CD14-positive monocyte (primary cell): Measurements from ENCODE around the gene RNU6-9. TPM values are rescaled to one million over a fixed set of nuclear protein-coding genes. Genes with fewer than 3 reads are reported as not detected.
A peak's percentile ranks its signal among the peaks of the same experiment; 100 is the strongest.

Source experiments
- DNase-seq, 3 donors: peaks; one replicate each; pipeline ENCODE4 v3.0.0-alpha.2; 2011 to 2022
- H2AFZ ChIP-seq: 2 replicates; pipeline ENCODE4 v1.6.0; 2012; ENCODE audit warnings: mild to moderate bottlenecking, low read depth, low read length, inconsistent platforms; ENCODE audit not compliant: insufficient read depth, poor library complexity, severe bottlenecking
- H3K27ac ChIP-seq, 2 donors: 1 replicate in 1 of 2; 2 replicates in 1 of 2; pipeline ENCODE4 v1.5.1; 2012 to 2013; ENCODE audit warnings: low read length in 2 of 2, control low read depth in 1 of 2, inconsistent platforms in 1 of 2, low read depth in 1 of 2, mild to moderate bottlenecking in 1 of 2
- H3K27me3 ChIP-seq, 2 donors: one replicate each; pipeline versions ENCODE4 v1.6.0 to v1.6.1; 2011 to 2013; ENCODE audit warnings: low read length in 2 of 2; ENCODE audit not compliant: control insufficient read depth in 2 of 2, insufficient read depth in 2 of 2
- H3K36me3 ChIP-seq, 2 donors: replicated peaks in 1 of 2; 1 replicate in 1 of 2; 2 replicates in 1 of 2; pipeline versions ENCODE4 v1.5.1 to v1.6.1; 2012 to 2013; ENCODE audit warnings: low read length in 2 of 2, control low read depth in 1 of 2, inconsistent platforms in 1 of 2, mild to moderate bottlenecking in 1 of 2; ENCODE audit not compliant: insufficient read depth in 2 of 2, control insufficient read depth in 1 of 2
- H3K4me1 ChIP-seq, 2 donors: 1 replicate in 1 of 2; 2 replicates in 1 of 2; pipeline versions ENCODE4 v1.5.1 to v1.6.1; 2012 to 2013; ENCODE audit warnings: low read length in 2 of 2, control low read depth in 1 of 2, inconsistent platforms in 1 of 2, mild to moderate bottlenecking in 1 of 2, moderate library complexity in 1 of 2; ENCODE audit not compliant: insufficient read depth in 2 of 2, control insufficient read depth in 1 of 2
- H3K4me2 ChIP-seq: replicated peaks from 2 replicates; pipeline ENCODE3; 2012; ENCODE audit warnings: low read length, moderate library complexity, mild to moderate bottlenecking; ENCODE audit not compliant: poor library complexity, severe bottlenecking; ENCODE audit errors: extremely low read depth
- H3K4me3 ChIP-seq, 3 experiments: fragments of 200-600 bp in 1 of 3; sonication (generic) in 1 of 3; replicated peaks in 1 of 3; 1 replicate in 2 of 3; 2 replicates in 1 of 3; pipeline ENCODE4 v1.5.1; 2011 to 2013; ENCODE audit warnings: low read length in 3 of 3, mild to moderate bottlenecking in 3 of 3, control low read depth in 2 of 3, low read depth in 2 of 3, inconsistent platforms in 1 of 3, moderate library complexity in 1 of 3
- H3K79me2 ChIP-seq: 2 replicates; pipeline ENCODE4 v1.6.0; 2012; ENCODE audit warnings: mild to moderate bottlenecking, control low read depth, inconsistent platforms, low read length, moderate library complexity; ENCODE audit not compliant: insufficient read depth
- H3K9ac ChIP-seq: 2 replicates; pipeline ENCODE4 v1.6.0; 2017; ENCODE audit warnings: low read length, mild to moderate bottlenecking; ENCODE audit not compliant: insufficient read depth, poor library complexity, severe bottlenecking
- H3K9me3 ChIP-seq, 2 donors: replicated peaks in 1 of 2; 1 replicate in 1 of 2; 2 replicates in 1 of 2; pipeline versions ENCODE4 v1.5.1 to v1.6.1; 2012 to 2013; ENCODE audit warnings: low read length in 2 of 2, control low read depth in 1 of 2; ENCODE audit not compliant: control insufficient read depth in 1 of 2, insufficient read depth in 1 of 2
- H4K20me1 ChIP-seq: 2 replicates; pipeline ENCODE4 v1.6.0; 2012; ENCODE audit warnings: mild to moderate bottlenecking, low read length, control low read depth, moderate library complexity; ENCODE audit not compliant: insufficient read depth
- H3K27ac Mint-ChIP-seq, 7 donors: one replicate each; pipeline ENCODE4 v1.8.0; 2020; ENCODE audit warnings: mild to moderate bottlenecking in 7 of 7, mixed read lengths in 7 of 7, moderate library complexity in 6 of 7, inconsistent platforms in 2 of 7
- H3K27me3 Mint-ChIP-seq, 3 donors: one replicate each; pipeline ENCODE4 v1.8.0; 2021 to 2022; ENCODE audit warnings: low read depth in 3 of 3, mild to moderate bottlenecking in 3 of 3, mixed read lengths in 3 of 3, moderate library complexity in 3 of 3, inconsistent platforms in 1 of 3
- H3K36me3 Mint-ChIP-seq, 2 donors: one replicate each; pipeline ENCODE4 v1.8.0; 2020; ENCODE audit warnings: mixed read lengths in 2 of 2, inconsistent platforms in 1 of 2, mild to moderate bottlenecking in 1 of 2
- H3K4me1 Mint-ChIP-seq: one replicate; pipeline ENCODE4 v1.8.0; 2020; ENCODE audit warnings: mild to moderate bottlenecking, mixed read lengths
- H3K4me3 Mint-ChIP-seq, 2 donors: one replicate each; pipeline ENCODE4 v1.8.0; 2020; ENCODE audit warnings: mild to moderate bottlenecking in 2 of 2, mixed read lengths in 2 of 2, moderate library complexity in 1 of 2
- H3K9me3 Mint-ChIP-seq, 7 donors: one replicate each; pipeline ENCODE4 v1.8.0; 2020 to 2022; ENCODE audit warnings: mixed read lengths in 7 of 7, mild to moderate bottlenecking in 6 of 7, moderate library complexity in 6 of 7, inconsistent platforms in 2 of 7
- WGBS: methylation state at CpG from one replicate; pipeline ENCODE4 v1.1.5; 2013; ENCODE audit warnings: missing lambda C conversion rate; ENCODE audit not compliant: insufficient coverage; 5-methylcytosine and 5-hydroxymethylcytosine counted together
- intact Hi-C, 2 donors: fragments of 100-400 bp; cut with micrococcal nuclease; formaldehyde crosslinking; loops; one replicate each; pipeline versions ENCODE4 v1.15.0 to v1.15.1; 2023
- polyA plus RNA-seq, 3 donors: library from polyadenylated mRNA; depleted of rRNA in 1 of 3; unstranded in 2 of 3; stranded (reverse) in 1 of 3; fragments of 300-500 nt in 2 of 3; fragments of >200 nt in 1 of 3; fragmentation: Illumina TruSeq in 2 of 3; gene quantifications; 1 replicate in 2 of 3; 2 replicates in 1 of 3; pipeline ENCODE4 v1.2.3, GENCODE V29; 2012 to 2021
- TF ChIP-seq, protein P1 (sequence below): fragments of 200-600 bp; IDR thresholded peaks from one replicate; pipeline ENCODE4 v1.8.0; 2022; ENCODE audit warnings: antibody characterized with exemption, mild to moderate bottlenecking

The RNU6-9 gene
- polyA plus RNA-seq, 3 donors = not detected

DNA sequence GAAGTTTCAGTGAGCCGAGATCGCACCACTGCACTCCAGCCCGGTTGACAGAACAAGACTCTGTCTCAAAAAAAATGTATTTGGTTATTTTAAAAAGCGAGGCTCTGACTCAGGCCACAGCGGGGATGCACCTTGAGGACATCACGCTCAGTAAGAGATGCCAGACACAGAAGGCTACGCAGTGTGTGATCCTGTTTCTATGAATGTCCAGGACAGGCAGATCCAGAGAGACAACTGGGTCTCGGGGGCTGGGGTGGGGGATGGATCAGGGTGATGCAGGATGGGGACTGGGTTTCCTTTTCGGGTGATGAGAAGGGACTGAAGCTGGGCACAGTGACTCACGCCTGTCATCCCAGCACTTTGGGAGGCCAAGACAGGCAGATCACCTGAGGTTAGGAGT, 5.7 kb upstream of the RNU6-9 start:
- no peak overlapping the region for H3K9ac ChIP-seq
- peaks cover 13% of the 10 kb centered on the region for H3K79me2 ChIP-seq
- no peak overlapping the region for H2AFZ ChIP-seq
- no peak for DNase-seq
- H3K4me2 ChIP-seq = no peak overlapping the region
- Mint-ChIP-seq H3K4me1 (peaks cover 11% of the 10 kb centered on the region), H3K27ac (peak overlapping the region in 1 of 7 donors; percentile 40), H3K36me3 (peaks cover 38 to 82% of the 10 kb centered on the region in 2 donors), H3K4me3 (no peak overlapping the region), H3K27me3 (no peaks in the 10 kb centered on the region), H3K9me3 (peaks cover 0 to 2% (median 0%) of the 10 kb centered on the region in 7 donors)
- peaks cover 39 to 68% of the 10 kb centered on the region in 2 donors for H3K36me3 ChIP-seq
- H3K4me1 ChIP-seq = peaks cover 9% of the 10 kb centered on the region in 2 donors
- no peaks in the 10 kb centered on the region for H3K9me3 ChIP-seq
- no peaks in the 10 kb centered on the region for H3K27me3 ChIP-seq
- H3K27ac ChIP-seq = no peak overlapping the region
- TF ChIP-seq, protein P1, sequence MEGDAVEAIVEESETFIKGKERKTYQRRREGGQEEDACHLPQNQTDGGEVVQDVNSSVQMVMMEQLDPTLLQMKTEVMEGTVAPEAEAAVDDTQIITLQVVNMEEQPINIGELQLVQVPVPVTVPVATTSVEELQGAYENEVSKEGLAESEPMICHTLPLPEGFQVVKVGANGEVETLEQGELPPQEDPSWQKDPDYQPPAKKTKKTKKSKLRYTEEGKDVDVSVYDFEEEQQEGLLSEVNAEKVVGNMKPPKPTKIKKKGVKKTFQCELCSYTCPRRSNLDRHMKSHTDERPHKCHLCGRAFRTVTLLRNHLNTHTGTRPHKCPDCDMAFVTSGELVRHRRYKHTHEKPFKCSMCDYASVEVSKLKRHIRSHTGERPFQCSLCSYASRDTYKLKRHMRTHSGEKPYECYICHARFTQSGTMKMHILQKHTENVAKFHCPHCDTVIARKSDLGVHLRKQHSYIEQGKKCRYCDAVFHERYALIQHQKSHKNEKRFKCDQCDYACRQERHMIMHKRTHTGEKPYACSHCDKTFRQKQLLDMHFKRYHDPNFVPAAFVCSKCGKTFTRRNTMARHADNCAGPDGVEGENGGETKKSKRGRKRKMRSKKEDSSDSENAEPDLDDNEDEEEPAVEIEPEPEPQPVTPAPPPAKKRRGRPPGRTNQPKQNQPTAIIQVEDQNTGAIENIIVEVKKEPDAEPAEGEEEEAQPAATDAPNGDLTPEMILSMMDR = no peak
- 92% methylated on average over 8 of the region's 10 CpGs for WGBS
- intact Hi-C loops = no loop called here
- peaks cover 14% of the 10 kb centered on the region for H4K20me1 ChIP-seq
- H3K4me3 ChIP-seq = no peak overlapping the region

DNA sequence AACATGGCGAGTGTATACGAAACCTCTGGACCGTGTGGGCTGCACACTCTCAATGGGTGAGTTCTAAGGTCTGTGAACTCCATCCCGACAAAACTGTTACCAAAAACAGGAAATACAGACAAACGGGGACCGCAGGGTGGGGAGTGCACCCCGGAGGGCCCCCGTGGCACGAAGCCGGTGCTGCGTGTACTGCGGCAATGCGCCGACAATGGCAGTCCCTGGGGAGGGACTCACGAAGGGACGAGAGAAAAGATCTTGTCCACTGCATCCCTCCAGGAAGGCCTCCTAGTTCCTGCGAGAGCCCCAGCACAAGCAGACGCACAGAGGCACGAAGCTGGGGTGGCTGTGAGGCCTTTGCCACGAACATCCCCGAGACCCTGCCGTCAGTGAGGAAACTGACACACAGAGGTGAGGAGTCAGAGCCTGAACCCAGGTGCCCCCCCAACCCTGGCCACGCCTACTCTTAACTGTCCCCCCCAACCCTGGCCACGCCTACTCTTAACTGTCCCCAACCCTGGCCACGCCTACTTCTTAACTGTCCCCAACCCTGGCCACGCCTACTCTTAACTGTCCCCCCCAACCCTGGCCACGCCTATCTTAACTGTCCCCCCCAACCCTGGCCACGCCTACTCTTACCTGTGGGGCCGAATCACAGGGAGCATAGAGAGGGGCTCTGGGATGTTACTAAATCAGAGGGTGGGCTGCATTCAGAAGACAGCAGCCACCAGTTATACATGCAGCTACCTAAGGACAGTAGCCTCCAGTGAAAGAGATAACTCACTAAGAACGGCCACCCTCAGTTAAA, 4.5 kb upstream of the RNU6-9 start:
- 86% methylated on average over 19 of the region's 30 CpGs for WGBS
- no peak for DNase-seq
- Mint-ChIP-seq H3K27ac (peak overlapping the region in 2 of 7 donors; percentile 6 to 73), H3K4me3 (peak overlapping the region in 1 of 2 donors; percentile 16), H3K36me3 (peaks cover 32 to 71% of the 10 kb centered on the region in 2 donors), H3K4me1 (peaks cover 16% of the 10 kb centered on the region), H3K27me3 (no peaks in the 10 kb centered on the region), H3K9me3 (no peaks in the 10 kb centered on the region)
- Histone ChIP-seq H3K4me3 (no peak overlapping the region), H3K4me2 (no peak overlapping the region), H3K36me3 (peaks cover 30 to 56% of the 10 kb centered on the region in 2 donors), H3K9ac (no peak overlapping the region), H3K27ac (no peak overlapping the region), H3K9me3 (no peaks in the 10 kb centered on the region), H4K20me1 (peaks cover 11% of the 10 kb centered on the region), H2AFZ (no peak overlapping the region), H3K79me2 (peaks cover 13% of the 10 kb centered on the region), H3K4me1 (peaks cover 14% of the 10 kb centered on the region in 2 donors), H3K27me3 (no peaks in the 10 kb centered on the region)
- intact Hi-C loops = no loop called here
- TF ChIP-seq, protein P1 = no peak
